PFSK-1 (cell line): ENCODE results near the gene FASTK.

Experiments used
- POLR2AphosphoS5 ChIP-seq: IDR thresholded peaks from 2 replicates; pipeline ENCODE4 v1.6.1; 2012; ENCODE audit warnings: low read depth, mild to moderate bottlenecking, control low read depth, low read length, moderate library complexity
- TAF1 ChIP-seq: IDR thresholded peaks from 2 replicates; pipeline ENCODE4 v1.6.1; 2012; ENCODE audit warnings: low read length, control low read depth, borderline replicate concordance; ENCODE audit not compliant: insufficient read depth

GRCh38 chr7:151125470-151125845 is 44.8 kb upstream of the FASTK start:
- TF ChIP-seq POLR2AphosphoS5 (no peak), TAF1 (no peak)
